ENCODE data around the gene UTY. TPM values are rescaled to one million over a fixed set of nuclear protein-coding genes. Genes with fewer than 3 reads are reported as not detected.
"Not testable (repeated sequence)": the region's sequence is repeated elsewhere in the genome, so short reads cannot be mapped to it uniquely, and the experiment has no call there.

UTY gene
- total RNA-seq, 2 experiments from 2014 or later: 15.9 to 20.2 TPM

GRCh38 chrY:13339381-13339780 is 140.5 kb downstream of the UTY start:
- Mint-ChIP-seq H3K9me3 (no peaks in the 10 kb centered on the region), H3K27me3 (ENCODE audit: low read depth) (no peaks in the 10 kb centered on the region), H3K27ac (no peak overlapping the region), H3K4me1 (ENCODE audit: low read depth) (peaks cover 18% of the 10 kb centered on the region), H3K36me3 (ENCODE audit: low read depth) (peaks cover 29% of the 10 kb centered on the region), H3K4me3 (no peak overlapping the region)
- DNase-seq: no peak
- intact Hi-C loops (cut with micrococcal nuclease): no loop called here
- CTCF ChIA-PET: no interaction called here

DNA sequence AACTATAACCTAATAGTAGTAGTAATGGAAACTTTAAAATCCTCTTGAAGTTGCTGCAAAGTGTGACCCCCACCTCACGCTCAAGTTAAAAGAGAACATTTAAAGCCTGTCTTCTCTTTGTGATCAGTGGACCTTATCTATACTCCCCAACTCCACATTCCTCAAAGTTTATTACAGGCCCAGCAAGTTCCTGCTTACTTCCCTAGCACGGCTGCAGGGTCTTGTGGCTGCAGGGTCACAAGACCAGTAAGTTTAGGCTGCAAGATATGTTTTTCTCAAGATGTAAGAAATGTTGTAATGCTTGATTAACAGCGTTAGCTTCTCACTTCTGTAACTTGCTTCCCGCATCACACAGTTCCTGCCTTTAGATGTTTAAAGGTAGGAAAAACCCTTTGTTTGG is 141.1 kb downstream of the UTY start:
- intact Hi-C loops (cut with micrococcal nuclease): no loop called here
- Mint-ChIP-seq H3K4me3 (no peak overlapping the region), H3K36me3 (ENCODE audit: low read depth) (peaks cover 36% of the 10 kb centered on the region), H3K9me3 (no peaks in the 10 kb centered on the region), H3K4me1 (ENCODE audit: low read depth) (peaks cover 22% of the 10 kb centered on the region), H3K27ac (no peak overlapping the region), H3K27me3 (ENCODE audit: low read depth) (no peaks in the 10 kb centered on the region)
- CTCF ChIA-PET: no interaction called here
- no peak for DNase-seq

- H3K36me3 Mint-ChIP-seq (ENCODE audit: low read depth): peaks cover 37% of the 10 kb centered on the region
- H3K27me3 Mint-ChIP-seq (ENCODE audit: low read depth): no peaks in the 10 kb centered on the region
- H3K27ac Mint-ChIP-seq: no peak overlapping the region
- CTCF ChIA-PET: no interaction called here
- no peaks in the 10 kb centered on the region for H3K9me3 Mint-ChIP-seq
- DNase-seq: no peak
- H3K4me3 Mint-ChIP-seq: no peak overlapping the region
- H3K4me1 Mint-ChIP-seq (ENCODE audit: low read depth): peaks cover 21% of the 10 kb centered on the region
- intact Hi-C loops (cut with micrococcal nuclease): no loop called here
These were observed 141.9 kb downstream of the UTY start for GRCh38 chrY:13337934-13338333.

DNA sequence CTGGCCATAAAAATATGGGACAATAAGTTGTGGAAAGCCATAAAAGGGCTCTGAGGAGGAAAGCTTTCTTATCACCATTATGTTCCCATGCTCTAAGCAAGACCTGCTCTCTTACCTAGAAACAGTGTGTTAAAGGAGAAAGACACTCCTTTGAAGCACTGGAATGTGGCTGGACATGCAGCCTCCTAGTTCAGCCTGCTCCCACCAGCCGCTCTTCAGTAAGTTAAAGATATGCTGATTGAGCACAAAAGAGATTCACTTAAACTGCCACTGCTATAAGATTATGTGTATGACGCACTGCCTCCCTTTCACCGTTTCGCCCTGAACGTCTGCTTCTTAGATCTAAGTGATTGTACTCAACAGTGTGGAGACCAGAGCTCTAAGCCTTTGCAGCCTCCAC is 146.0 kb downstream of the UTY start:
- H3K4me3 Mint-ChIP-seq: no peak overlapping the region
- peaks cover 37% of the 10 kb centered on the region for H3K36me3 Mint-ChIP-seq (ENCODE audit: low read depth)
- H3K4me1 Mint-ChIP-seq (ENCODE audit: low read depth): peaks cover 27% of the 10 kb centered on the region
- no peak for DNase-seq
- H3K27me3 Mint-ChIP-seq (ENCODE audit: low read depth): no peaks in the 10 kb centered on the region
- no peak overlapping the region for H3K27ac Mint-ChIP-seq
- CTCF ChIA-PET: interaction anchor here (1.7 kb wide), 1 partner anchor 10 kb away, joined by 6 read pairs; no protein-coding TSS in a partner anchor
- intact Hi-C loops (cut with micrococcal nuclease): no loop called here
- H3K9me3 Mint-ChIP-seq: no peaks in the 10 kb centered on the region

- Mint-ChIP-seq H3K9me3 (no peaks in the 10 kb centered on the region), H3K36me3 (ENCODE audit: low read depth) (peaks cover 38% of the 10 kb centered on the region), H3K27me3 (ENCODE audit: low read depth) (no peaks in the 10 kb centered on the region), H3K27ac (no peak overlapping the region), H3K4me1 (ENCODE audit: low read depth) (peaks cover 29% of the 10 kb centered on the region), H3K4me3 (no peak overlapping the region)
- CTCF ChIA-PET: interaction anchor here (1.9 to 2.0 kb wide), 2 partner anchors 13 to 14 kb away, joined by 5 read pairs; no protein-coding TSS in a partner anchor
- DNase-seq: no peak
- intact Hi-C loops (cut with micrococcal nuclease): no loop called here
These were observed 149.2 kb downstream of the UTY start for GRCh38 chrY:13330651-13331050.

DNA sequence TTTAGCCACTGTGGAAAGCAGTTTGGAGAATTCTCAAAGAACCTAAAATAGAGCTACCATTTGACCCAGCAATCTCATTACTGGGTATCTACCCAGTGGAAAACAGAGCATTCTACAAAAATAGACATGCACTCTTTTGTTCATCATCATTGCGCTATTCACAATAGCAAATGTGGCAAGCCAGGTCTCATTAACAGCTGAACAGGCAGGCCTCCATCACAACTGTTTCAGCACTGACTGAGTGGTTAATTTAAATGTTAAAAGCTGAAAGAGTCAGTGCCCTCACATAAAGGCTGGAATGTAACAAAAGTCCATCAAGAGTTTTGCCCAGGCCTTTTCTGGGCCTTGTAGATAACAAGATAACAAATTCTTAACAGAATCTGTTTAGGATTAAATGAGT is 166.9 kb downstream of the UTY start:
- intact Hi-C loops (cut with micrococcal nuclease): no loop called here
- no peak for DNase-seq
- Mint-ChIP-seq H3K4me3 (no peak overlapping the region), H3K27ac (no peak overlapping the region), H3K27me3 (ENCODE audit: low read depth) (no peaks in the 10 kb centered on the region), H3K9me3 (no peaks in the 10 kb centered on the region), H3K4me1 (ENCODE audit: low read depth) (peaks cover 5% of the 10 kb centered on the region), H3K36me3 (ENCODE audit: low read depth) (peaks cover 44% of the 10 kb centered on the region)
- CTCF ChIA-PET: no interaction called here

DNA sequence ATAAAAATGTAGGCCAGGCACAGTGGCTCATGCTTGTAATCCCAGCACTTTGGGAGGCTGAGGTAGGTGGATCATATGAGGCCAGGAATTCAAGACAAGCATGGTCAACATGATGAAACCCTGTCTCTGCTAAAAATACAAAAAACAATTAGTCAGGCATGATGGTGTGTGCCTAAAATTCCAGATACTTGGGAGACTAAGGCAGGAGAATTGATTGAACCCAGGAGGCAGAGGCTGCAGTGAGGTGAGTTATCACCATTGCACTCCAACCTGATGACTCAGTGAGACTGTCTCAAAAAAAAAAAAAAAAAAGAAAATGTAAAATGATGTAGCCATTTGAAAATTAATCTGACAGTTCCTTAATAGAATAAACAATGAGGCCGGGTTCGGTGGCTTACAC is 171.9 kb downstream of the UTY start:
- no peak for DNase-seq
- no peak overlapping the region for H3K27ac Mint-ChIP-seq
- peaks cover 26% of the 10 kb centered on the region for H3K36me3 Mint-ChIP-seq (ENCODE audit: low read depth)
- H3K27me3 Mint-ChIP-seq (ENCODE audit: low read depth): no peaks in the 10 kb centered on the region
- CTCF ChIA-PET: no interaction called here
- intact Hi-C loops (cut with micrococcal nuclease): no loop called here
- H3K4me3 Mint-ChIP-seq: no peak overlapping the region
- H3K9me3 Mint-ChIP-seq: no peaks in the 10 kb centered on the region
- peaks cover 11% of the 10 kb centered on the region for H3K4me1 Mint-ChIP-seq (ENCODE audit: low read depth)

GRCh38 chrY:13300795-13301194 is 179.0 kb downstream of the UTY start:
- Mint-ChIP-seq H3K36me3 (ENCODE audit: low read depth) (peaks cover 14% of the 10 kb centered on the region), H3K27me3 (ENCODE audit: low read depth) (no peaks in the 10 kb centered on the region), H3K9me3 (no peaks in the 10 kb centered on the region), H3K27ac (no peak overlapping the region), H3K4me3 (no peak overlapping the region), H3K4me1 (ENCODE audit: low read depth) (peaks cover 6% of the 10 kb centered on the region)
- DNase-seq: no peak
- intact Hi-C loops (cut with micrococcal nuclease): no loop called here
- CTCF ChIA-PET: no interaction called here

GRCh38 chrY:13299411-13299810 is 180.4 kb downstream of the UTY start:
- Mint-ChIP-seq H3K4me3 (no peak overlapping the region), H3K9me3 (no peaks in the 10 kb centered on the region), H3K4me1 (ENCODE audit: low read depth) (peaks cover 6% of the 10 kb centered on the region), H3K27ac (no peak overlapping the region), H3K36me3 (ENCODE audit: low read depth) (peaks cover 17% of the 10 kb centered on the region), H3K27me3 (ENCODE audit: low read depth) (no peaks in the 10 kb centered on the region)
- no peak for DNase-seq
- intact Hi-C loops (cut with micrococcal nuclease): no loop called here
- CTCF ChIA-PET: no interaction called here

GRCh38 chrY:13296176-13296890 is 183.5 kb downstream of the UTY start:
- H3K36me3 Mint-ChIP-seq (ENCODE audit: low read depth): peaks cover 32% of the 10 kb centered on the region

GRCh38 chrY:13295026-13295425 is 184.8 kb downstream of the UTY start:
- Mint-ChIP-seq H3K9me3 (no peaks in the 10 kb centered on the region), H3K4me3 (no peak overlapping the region), H3K27ac (no peak overlapping the region), H3K36me3 (ENCODE audit: low read depth) (peaks cover 43% of the 10 kb centered on the region), H3K27me3 (ENCODE audit: low read depth) (no peaks in the 10 kb centered on the region), H3K4me1 (ENCODE audit: low read depth) (no peaks in the 10 kb centered on the region)
- CTCF ChIA-PET: interaction anchor here (0.5 kb wide), 1 partner anchor 158 kb away, joined by 3 read pairs; no protein-coding TSS in a partner anchor
- intact Hi-C loops (cut with micrococcal nuclease): no loop called here
- DNase-seq: no peak

More at GRCh38 chrY:13296176-13296890, 183.5 kb downstream of the UTY start:
- no peak for DNase-seq
- intact Hi-C loops (cut with micrococcal nuclease): no loop called here
- H3K27me3 Mint-ChIP-seq (ENCODE audit: low read depth): no peaks in the 10 kb centered on the region
- H3K9me3 Mint-ChIP-seq: no peaks in the 10 kb centered on the region
- no peak overlapping the region for H3K4me3 Mint-ChIP-seq
- H3K27ac Mint-ChIP-seq: no peak overlapping the region
- no peaks in the 10 kb centered on the region for H3K4me1 Mint-ChIP-seq (ENCODE audit: low read depth)
- CTCF ChIA-PET: no interaction called here

GRCh38 chrY:13291199-13291598 is 188.6 kb downstream of the UTY start:
- Mint-ChIP-seq H3K27ac (no peak overlapping the region), H3K4me3 (no peak overlapping the region), H3K36me3 (ENCODE audit: low read depth) (peaks cover 49% of the 10 kb centered on the region), H3K27me3 (ENCODE audit: low read depth) (no peaks in the 10 kb centered on the region), H3K4me1 (ENCODE audit: low read depth) (no peaks in the 10 kb centered on the region), H3K9me3 (peaks cover 3% of the 10 kb centered on the region)
- DNase-seq: no peak
- intact Hi-C loops (cut with micrococcal nuclease): no loop called here
- CTCF ChIA-PET: no interaction called here

DNA sequence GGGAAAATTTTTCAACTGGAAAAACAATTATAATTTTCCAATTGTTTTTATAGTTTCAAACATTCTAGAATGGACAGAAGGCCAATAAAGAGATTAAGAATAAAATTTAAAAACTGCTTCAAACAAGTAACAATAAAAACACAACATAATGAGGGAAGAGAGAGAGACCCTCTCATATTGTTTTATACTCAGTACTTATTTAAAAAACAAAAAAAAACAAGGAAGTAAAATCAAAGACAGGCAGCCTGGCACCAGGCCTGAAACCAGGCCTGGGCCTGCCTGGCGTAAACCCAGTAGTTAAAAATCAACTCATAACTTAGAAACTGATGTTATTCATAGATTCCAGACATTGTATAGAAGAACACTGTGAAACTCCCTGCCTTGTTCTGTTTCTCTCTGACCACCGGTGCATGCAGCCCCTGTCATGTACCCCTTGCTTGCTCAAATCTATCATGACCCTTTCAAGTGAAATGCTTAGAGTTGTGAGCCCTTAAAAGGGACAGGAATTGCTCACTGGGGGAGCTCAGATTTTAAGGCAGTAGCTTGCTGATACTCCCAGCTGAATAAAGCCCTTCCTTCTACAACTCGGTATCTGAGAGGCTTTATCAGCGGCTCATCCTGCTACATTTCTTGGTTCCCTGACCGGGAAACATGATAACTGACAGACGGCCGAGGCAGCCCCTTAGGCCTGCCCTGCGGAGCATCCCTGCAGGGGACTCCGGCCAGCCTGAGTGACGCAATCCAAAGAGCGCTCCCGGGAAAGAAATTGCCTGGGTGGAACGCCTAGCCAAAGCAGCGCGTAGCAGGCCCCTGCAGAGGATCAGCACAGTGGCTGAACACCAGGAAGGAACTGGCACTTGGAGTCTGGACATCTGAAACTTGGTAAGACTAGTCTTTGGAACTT is 197.4 kb downstream of the UTY start:
- H3K4me3 Mint-ChIP-seq; H3K27me3 Mint-ChIP-seq (ENCODE audit: low read depth); intact Hi-C loops (cut with micrococcal nuclease); CTCF ChIA-PET; H3K9me3 Mint-ChIP-seq; DNase-seq; H3K4me1 Mint-ChIP-seq (ENCODE audit: low read depth); H3K27ac Mint-ChIP-seq: not testable (repeated sequence)
- peaks cover 28% of the 10 kb centered on the region for H3K36me3 Mint-ChIP-seq (ENCODE audit: low read depth)

Data from activated naive CD4-positive, alpha-beta T cell treated with anti-CD3 and anti-CD28 coated beads for 36 hours (primary cell).